Measurements from ENCODE around the gene NSUN2. TPM values are rescaled to one million over a fixed set of nuclear protein-coding genes. Genes with fewer than 3 reads are reported as not detected.
A peak's percentile ranks its signal among the peaks of the same experiment; 100 is the strongest.

Gene NSUN2
- total and polyA plus RNA-seq, 2 of the 4 experiments (the other 2 are of a cell fraction) = 51.1 to 61.1 TPM

DNA sequence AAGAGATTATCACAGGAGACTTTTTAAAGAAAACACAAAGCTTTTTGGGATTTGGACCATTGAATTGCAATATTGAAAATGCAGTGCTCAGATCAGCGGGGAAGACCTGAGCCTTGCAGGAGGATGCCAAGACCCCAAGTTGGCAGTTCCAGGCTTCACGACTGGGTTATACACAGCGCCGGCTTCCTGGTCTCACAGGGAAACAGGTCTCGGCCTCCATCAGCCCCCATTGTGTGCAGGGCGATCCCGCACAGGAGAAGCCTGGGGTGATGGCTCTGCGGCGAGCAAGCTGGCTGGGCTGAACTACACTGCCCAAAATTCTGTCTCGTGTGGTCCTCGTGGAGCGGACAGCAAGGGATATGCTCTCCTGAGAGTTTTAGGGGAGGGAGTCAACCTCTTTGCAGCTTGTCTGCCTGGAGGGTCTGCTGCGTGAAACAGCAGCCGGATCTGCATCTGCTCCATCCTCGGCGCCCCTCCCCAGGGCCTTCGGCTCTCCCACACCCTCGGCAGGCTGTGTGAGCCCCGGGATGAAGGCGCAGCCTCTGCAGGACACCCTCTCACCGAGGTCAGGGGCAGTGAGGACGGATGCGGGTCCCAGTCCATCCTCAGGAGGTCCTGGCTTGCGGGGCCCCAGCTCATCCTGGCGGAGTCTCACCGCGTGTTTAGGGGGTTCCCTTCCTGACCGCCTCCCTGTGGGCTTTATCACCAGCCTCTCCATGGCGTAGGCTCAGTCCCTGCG is 60.6 kb downstream of the NSUN2 start:
- dilution Hi-C loops (cut with HindIII; ENCODE audit: low sequenced_read_pairs, unreplicated experiment) (no loop called here), in situ Hi-C loops (cut with MboI; ENCODE audit: low sequenced_read_pairs) (no loop called here), intact Hi-C loops (cut with micrococcal nuclease) (no loop called here)
- H2BK5ac ChIP-seq (ENCODE audit: low read depth, low read length, poor library complexity, severe bottlenecking) = no peak overlapping the region
- ATAC-seq (ENCODE audit: low read depth) (no peak), DNase-seq (no peak)
- H3K4me3 ChIP-seq (ENCODE audit: insufficient read depth, low read depth, low read length) = no peak overlapping the region
- no peak overlapping the region for H2BK20ac ChIP-seq (ENCODE audit: low read depth, low read length)
- no peak overlapping the region for H3K4ac ChIP-seq (ENCODE audit: low read depth, low read length)
- no TSS peak for BruUV-seq (replicated peaks)
- no peaks in the 10 kb centered on the region for H3K79me1 ChIP-seq (ENCODE audit: low read depth in 1 of 2, low read length in 2 of 2)
- H3K23ac ChIP-seq (ENCODE audit: low read depth, low read length) = no peak overlapping the region
- H3K56ac ChIP-seq (ENCODE audit: extremely low read depth, insufficient read depth, low read length) = no peak overlapping the region
- no peak overlapping the region for H2AK5ac ChIP-seq (ENCODE audit: low read depth, low read length)
- H3K36me3 ChIP-seq (ENCODE audit: control insufficient read depth, insufficient read depth, low read length) = no peaks in the 10 kb centered on the region
- H4K91ac ChIP-seq (ENCODE audit: insufficient read depth, low read depth, low read length) = no peak overlapping the region
- H4K20me1 ChIP-seq (ENCODE audit: insufficient read depth, low read length) = no peaks in the 10 kb centered on the region
- H4K8ac ChIP-seq (ENCODE audit: low read depth in 2 of 2, low read length in 2 of 2) = no peak overlapping the region
- CTCF ChIA-PET = no interaction called here
- H3K27ac ChIP-seq (ENCODE audit: insufficient read depth, low read length) = no peak overlapping the region
- no peaks in the 10 kb centered on the region; the same call in 1 of the 2 replicates for H3K27me3 ChIP-seq (ENCODE audit: control insufficient read depth, insufficient read depth, low read length)
- TF ChIP-seq, protein P1, sequence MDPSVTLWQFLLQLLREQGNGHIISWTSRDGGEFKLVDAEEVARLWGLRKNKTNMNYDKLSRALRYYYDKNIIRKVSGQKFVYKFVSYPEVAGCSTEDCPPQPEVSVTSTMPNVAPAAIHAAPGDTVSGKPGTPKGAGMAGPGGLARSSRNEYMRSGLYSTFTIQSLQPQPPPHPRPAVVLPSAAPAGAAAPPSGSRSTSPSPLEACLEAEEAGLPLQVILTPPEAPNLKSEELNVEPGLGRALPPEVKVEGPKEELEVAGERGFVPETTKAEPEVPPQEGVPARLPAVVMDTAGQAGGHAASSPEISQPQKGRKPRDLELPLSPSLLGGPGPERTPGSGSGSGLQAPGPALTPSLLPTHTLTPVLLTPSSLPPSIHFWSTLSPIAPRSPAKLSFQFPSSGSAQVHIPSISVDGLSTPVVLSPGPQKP (IDR thresholded peaks at IDR 0.05; ENCODE audit: borderline replicate concordance, low read depth, low read length) = no peak
- TF ChIP-seq RFX5 (IDR thresholded peaks at IDR 0.05; ENCODE audit: low read depth, low read length) (no peak), FOS (IDR thresholded peaks at IDR 0.05; ENCODE audit: low read depth, low read length) (no peak), MAZ (IDR thresholded peaks at IDR 0.05; ENCODE audit: borderline replicate concordance, low read depth, low read length) (no peak), MXI1 (IDR thresholded peaks at IDR 0.05; ENCODE audit: borderline replicate concordance, low read depth, low read length) (no peak), MAFK (IDR thresholded peaks at IDR 0.05; ENCODE audit: low read depth, low read length) (no peak), USF2 (IDR thresholded peaks at IDR 0.05; ENCODE audit: low read depth, low read length) (no peak), CHD1 (IDR thresholded peaks at IDR 0.05; ENCODE audit: low read depth, low read length) (no peak), RCOR1 (IDR thresholded peaks at IDR 0.05; ENCODE audit: insufficient replicate concordance, low read length) (no peak), SMC3 (IDR thresholded peaks at IDR 0.05; ENCODE audit: low read depth, low read length) (no peak), POLR2A (IDR thresholded peaks at IDR 0.05; ENCODE audit: low read depth, low read length) (no peak), CEBPB (IDR thresholded peaks at IDR 0.05; ENCODE audit: low read depth, low read length) (no peak), BHLHE40 (IDR thresholded peaks at IDR 0.05; ENCODE audit: low read depth, low read length) (no peak), NFE2L2 (IDR thresholded peaks at IDR 0.05; ENCODE audit: low read depth, low read length) (no peak), RAD21 (IDR thresholded peaks at IDR 0.05; ENCODE audit: low read length) (no peak), CTCF (conservative IDR thresholded peaks at IDR 0.05; ENCODE audit: low read depth, low read length) (no peak)
- no peak overlapping the region for H3K4me2 ChIP-seq (ENCODE audit: low read depth, low read length)
- no peaks in the 10 kb centered on the region for H3K4me1 ChIP-seq (ENCODE audit: control insufficient read depth, insufficient read depth, low read length)
- H2BK15ac ChIP-seq (ENCODE audit: low read depth, low read length) = no peak overlapping the region
- H3K18ac ChIP-seq (ENCODE audit: low read depth, low read length) = no peak overlapping the region
- WGBS, 2 experiments (ENCODE audit: extremely low coverage in 2 of 2, insufficient read length in 1 of 2) = 67% methylated on average over 9 of the region's 30 CpGs; no CpG with 5 or more reads in 1 of the 2 experiments
- H3K14ac ChIP-seq (replicated peaks; ENCODE audit: low read depth, low read length) = no peak overlapping the region
- no peaks in the 10 kb centered on the region for H3K9me3 ChIP-seq (ENCODE audit: control insufficient read depth, insufficient read depth, low read length)
- H2AFZ ChIP-seq (replicated peaks; ENCODE audit: low read length, poor library complexity) = peak overlapping the region; percentile 14
- no peak overlapping the region for H2AK9ac ChIP-seq (replicated peaks; ENCODE audit: low read depth, low read length, poor library complexity)
- no peak overlapping the region for H3K9ac ChIP-seq (ENCODE audit: low read depth, low read length)
- no peaks in the 10 kb centered on the region for H3K9me1 ChIP-seq (ENCODE audit: insufficient read depth, low read length)
- no peak overlapping the region for H4K5ac ChIP-seq (ENCODE audit: low read depth, low read length)
- POLR2A ChIA-PET (ENCODE audit: unreplicated experiment) = interaction anchor here (0.7 kb wide), 1 partner anchor 23 kb away, joined by 7 read pairs; no protein-coding TSS in a partner anchor
- no peak overlapping the region for H2BK120ac ChIP-seq (ENCODE audit: low read depth, low read length)
